HCT116 (cell line): ENCODE data around the gene ADAM23. TPM values are rescaled to one million over a fixed set of nuclear protein-coding genes. Genes with fewer than 3 reads are reported as not detected.

ENCODE experiments used
- ATAC-seq: fragments of 200-7000 bp; cut with Tn5 transposase; 2 replicates; pipeline ENCODE4 v1.9.1; 2020; ENCODE audit warnings: mild to moderate bottlenecking, moderate library complexity
- BruUV-seq: library from RNA; stranded (reverse); fragments of 400-500 nt; replicated peaks from 2 replicates; lab custom pipeline; 2021; lab: Mats Ljungman, UMichigan
- CTCF ChIA-PET: fragments of 300-600 bp; sonication (Branson Sonifier 250); formaldehyde crosslinking; loops from one replicate; lab custom pipeline; 2021; ENCODE audit warnings: antibody characterized with exemption; lab: Charles Lee
- POLR2A ChIA-PET: fragments of 300-600, 350-600 bp; sonication (Branson Sonifier 250); formaldehyde crosslinking; loops from one replicate; lab custom pipeline; 2021; ENCODE audit warnings: antibody characterized with exemption; lab: Charles Lee
- RAD21 ChIA-PET, 2 experiments: fragments of 300-600 bp; sonication (Branson Sonifier 250); formaldehyde crosslinking; loops; one replicate each; lab custom pipeline; 2023; ENCODE audit warnings: low total read pairs in 2 of 2; ENCODE audit not compliant: uncharacterized antibody in 2 of 2, unreplicated experiment in 2 of 2, low non-redundant PET in 1 of 2; lab: Charles Lee
- DNase-seq: peaks from one replicate; pipeline ENCODE4 v3.0.0-alpha.2; 2010; ENCODE audit warnings: low read depth, low spot score
- H2AFZ ChIP-seq: fragments of 200-600 bp; shearing (Covaris generic), sonication (generic); 2 replicates; pipeline ENCODE4 v1.6.1; 2017; ENCODE audit warnings: low read depth, mixed run types, mixed read lengths, antibody characterized with exemption, low read length; ENCODE audit not compliant: poor library complexity, severe bottlenecking
- H3K27ac ChIP-seq: 2 replicates; pipeline ENCODE4 v1.5.1; 2012; ENCODE audit warnings: low read depth, low read length
- H3K27me3 ChIP-seq: fragments of 200-600 bp; sonication (generic); 2 replicates; pipeline ENCODE4 v1.6.1; 2016; ENCODE audit warnings: mixed run types, low read length, mixed read lengths; ENCODE audit not compliant: insufficient read depth
- H3K36me3 ChIP-seq, 2 experiments: fragments of 200-500 bp in 1 of 2; fragments of 200-600 bp in 1 of 2; sonication (Bioruptor generic) in 1 of 2; sonication (generic) in 1 of 2; 2 replicates each; pipeline versions ENCODE4 v1.5.1 to v1.6.1; 2014 to 2016; ENCODE audit warnings: low read length in 2 of 2, inconsistent platforms in 1 of 2, mixed read lengths in 1 of 2, mixed run types in 1 of 2; ENCODE audit not compliant: insufficient read depth in 2 of 2, control insufficient read depth in 1 of 2
- H3K4me1 ChIP-seq, 2 experiments: fragments of 200-600 bp in 1 of 2; sonication (generic) in 1 of 2; 2 replicates each; pipeline versions ENCODE4 v1.5.1 to v1.6.1; 2012 to 2017; ENCODE audit warnings: low read length in 2 of 2, inconsistent platforms in 1 of 2, mild to moderate bottlenecking in 1 of 2, mixed read lengths in 1 of 2, mixed run types in 1 of 2, moderate library complexity in 1 of 2; ENCODE audit not compliant: insufficient read depth in 2 of 2, control insufficient read depth in 1 of 2
- H3K4me2 ChIP-seq: fragments of 200-600 bp; sonication (generic); 2 replicates; pipeline ENCODE4 v1.6.1; 2017; ENCODE audit warnings: mixed run types, low read length, mixed read lengths
- H3K4me3 ChIP-seq, 2 experiments: fragments of 200-600 bp in 1 of 2; sonication (generic) in 1 of 2; replicated peaks in 1 of 2; 2 replicates each; pipeline ENCODE4 v1.5.1; 2011 to 2016; ENCODE audit warnings: low read length in 2 of 2, control low read depth in 1 of 2, low read depth in 1 of 2, mild to moderate bottlenecking in 1 of 2, mixed read lengths in 1 of 2, mixed run types in 1 of 2
- H3K79me2 ChIP-seq: fragments of 200-600 bp; sonication (generic); 2 replicates; pipeline ENCODE4 v1.6.1; 2017; ENCODE audit warnings: mild to moderate bottlenecking, mixed run types, low read length, moderate library complexity, mixed read lengths; ENCODE audit not compliant: insufficient read depth
- H3K9ac ChIP-seq: fragments of 200-600 bp; sonication (generic); 2 replicates; pipeline ENCODE4 v1.6.1; 2016; ENCODE audit warnings: low read length, mixed read lengths
- H3K9me2 ChIP-seq: fragments of 200-600 bp; sonication (generic), shearing (Covaris generic); 2 replicates; pipeline ENCODE4 v1.6.1; 2017; ENCODE audit warnings: mixed run types, mild to moderate bottlenecking, moderate library complexity; ENCODE audit not compliant: insufficient read depth
- H3K9me3 ChIP-seq, 2 experiments: fragments of 200-500 bp in 1 of 2; fragments of 200-600 bp in 1 of 2; sonication (Bioruptor generic) in 1 of 2; sonication (generic) in 1 of 2; 2 replicates each; pipeline ENCODE4 v1.6.1; 2014 to 2017; ENCODE audit warnings: low read length in 2 of 2, mixed read lengths in 2 of 2, inconsistent platforms in 1 of 2, low read depth in 1 of 2, mild to moderate bottlenecking in 1 of 2, mixed run types in 1 of 2, moderate library complexity in 1 of 2; ENCODE audit not compliant: control insufficient read depth in 1 of 2, insufficient read depth in 1 of 2
- H4K20me1 ChIP-seq: fragments of 200-600 bp; sonication (generic), shearing (Covaris generic); 2 replicates; pipeline ENCODE4 v1.6.1; 2017; ENCODE audit warnings: mixed run types, mild to moderate bottlenecking, moderate library complexity; ENCODE audit not compliant: insufficient read depth
- ATF3 ChIP-seq: IDR thresholded peaks from 2 replicates; pipeline ENCODE4 v1.6.1; 2012
- CBX3 ChIP-seq: IDR thresholded peaks from 2 replicates; pipeline ENCODE4 v1.6.1; 2012; ENCODE audit warnings: low read depth
- CTCF ChIP-seq, 3 experiments: fragments of 200-600 bp in 1 of 3; sonication (generic) in 1 of 3; IDR thresholded peaks in 2 of 3; conservative IDR thresholded peaks in 1 of 3; 2 replicates each; pipeline ENCODE4 v1.5.1; 2012 to 2017; ENCODE audit warnings: low read depth in 2 of 3, low read length in 2 of 3, antibody characterized with exemption in 1 of 3, borderline replicate concordance in 1 of 3, control low read depth in 1 of 3, mild to moderate bottlenecking in 1 of 3, mixed read lengths in 1 of 3, mixed run types in 1 of 3, moderate library complexity in 1 of 3; ENCODE audit not compliant: insufficient read depth in 1 of 3
- EGR1 ChIP-seq: IDR thresholded peaks from 2 replicates; pipeline ENCODE4 v1.6.1; 2012; ENCODE audit warnings: low read depth
- EZH2 ChIP-seq: fragments of 200-600 bp; sonication (generic); IDR thresholded peaks from 2 replicates; pipeline ENCODE4 v1.6.1; 2017; ENCODE audit warnings: antibody characterized with exemption, mixed run types
- EZH2phosphoT487 ChIP-seq: fragments of 200-600 bp; IDR thresholded peaks from 2 replicates; pipeline ENCODE4 v1.6.1; 2018; ENCODE audit warnings: antibody characterized with exemption, borderline replicate concordance
- POLR2A ChIP-seq: IDR thresholded peaks from 2 replicates; pipeline ENCODE4 v1.7.0; 2011; ENCODE audit warnings: borderline replicate concordance; ENCODE audit not compliant: insufficient read depth, insufficient read length; ENCODE audit errors: extremely low read depth
- RAD21 ChIP-seq: IDR thresholded peaks from 2 replicates; pipeline ENCODE4 v1.6.1; 2012; ENCODE audit warnings: low read depth, mild to moderate bottlenecking
- SP1 ChIP-seq: IDR thresholded peaks from 2 replicates; pipeline ENCODE4 v1.6.1; 2012; ENCODE audit warnings: low read depth
- SRF ChIP-seq: IDR thresholded peaks from 2 replicates; pipeline ENCODE4 v1.6.1; 2012; ENCODE audit warnings: low read depth
- ZBTB33 ChIP-seq: IDR thresholded peaks from 2 replicates; pipeline ENCODE4 v1.6.1; 2011; ENCODE audit warnings: mild to moderate bottlenecking, low read length, moderate library complexity; ENCODE audit not compliant: insufficient replicate concordance; ENCODE audit errors: extremely low read depth
- ZFX ChIP-seq: fragments of 450-650 bp; IDR thresholded peaks from 2 replicates; pipeline ENCODE4 v1.6.1; 2017
- intact Hi-C: fragments of 100-400 bp; cut with micrococcal nuclease; formaldehyde crosslinking; loops from 2 replicates; pipeline ENCODE4 v1.10.0; 2022
- total RNA-seq: library from RNA; stranded (reverse); gene quantifications from one replicate; pipeline ENCODE4 v1.2.1, GENCODE V29; 2021; ENCODE audit not compliant: unreplicated experiment

ADAM23 gene
- total RNA-seq, 1 experiment from 2014 or later = 0.10 TPM

GRCh38 chr2:206563374-206563773 lies 120.0 kb downstream of the ADAM23 start:
- Histone ChIP-seq H2AFZ (no peak overlapping the region), H3K9me2 (no peaks in the 10 kb centered on the region), H3K36me3 (no peaks in the 10 kb centered on the region), H3K9ac (no peak overlapping the region), H3K4me1 (no peaks in the 10 kb centered on the region), H3K9me3 (no peaks in the 10 kb centered on the region), H3K27me3 (no peaks in the 10 kb centered on the region), H4K20me1 (no peaks in the 10 kb centered on the region), H3K4me2 (no peak overlapping the region), H3K4me3 (no peak overlapping the region), H3K27ac (no peak overlapping the region), H3K79me2 (no peaks in the 10 kb centered on the region)
- ChIA-PET RAD21 (no interaction called here), POLR2A (no interaction called here), CTCF (no interaction called here)
- TF ChIP-seq EGR1 = no peak
- no peak for TF ChIP-seq CTCF (IDR thresholded peaks at IDR 0.05 in 2 of 3, conservative IDR thresholded peaks at IDR 0.05 in 1 of 3; ENCODE audit: borderline replicate concordance in 1 of 3, insufficient read depth in 1 of 3, low read depth in 2 of 3, low read length in 2 of 3)
- TF ChIP-seq ZBTB33 = no peak
- TF ChIP-seq EZH2 = no peak
- no peak for TF ChIP-seq EZH2phosphoT487
- TF ChIP-seq ATF3 = no peak
- TF ChIP-seq RAD21 = no peak
- TF ChIP-seq SRF = no peak
- TF ChIP-seq CBX3 = no peak
- no peak for TF ChIP-seq SP1
- no peak for TF ChIP-seq POLR2A
- TF ChIP-seq ZFX = no peak
- intact Hi-C loops = no loop called here
- no peak for DNase-seq
- no TSS peak for BruUV-seq
- no peak for ATAC-seq
